DMS79 treated with DMSO at 0.1 percent for 48 hours (cell line): ENCODE results near the gene KPNA3.

Experiments used
- DNase-seq: peaks from one replicate; lab custom pipeline; 2025; lab: John Stamatoyannopoulos, UW

KPNA3 gene

GRCh38 chr13:49676581-49677298 is 115.7 kb downstream of the KPNA3 start:
- no peak for DNase-seq

GRCh38 chr13:49670828-49671227 is 121.7 kb downstream of the KPNA3 start:
- no peak for DNase-seq

- peak; percentile 51 for DNase-seq
These were observed 122.7 kb downstream of the KPNA3 start for GRCh38 chr13:49669735-49670309.

GRCh38 chr13:49667773-49668172 is 124.7 kb downstream of the KPNA3 start:
- no peak for DNase-seq

- no peak for DNase-seq
These were observed 127.9 kb downstream of the KPNA3 start for GRCh38 chr13:49664606-49665005.

GRCh38 chr13:49657241-49657641 is 135.2 kb downstream of the KPNA3 start:
- no peak for DNase-seq

GRCh38 chr13:49655906-49656305 is 136.6 kb downstream of the KPNA3 start:
- DNase-seq = no peak

GRCh38 chr13:49654011-49654410 is 138.5 kb downstream of the KPNA3 start:
- no peak for DNase-seq

GRCh38 chr13:49653478-49653877 is 139.0 kb downstream of the KPNA3 start:
- DNase-seq = no peak

GRCh38 chr13:49652355-49653305 is 139.9 kb downstream of the KPNA3 start:
- DNase-seq = no peak

GRCh38 chr13:49651570-49652354 is 140.7 kb downstream of the KPNA3 start:
- no peak for DNase-seq

- DNase-seq = no peak
These were observed 142.5 kb downstream of the KPNA3 start for GRCh38 chr13:49649963-49650312.
